Naive thymus-derived CD8-positive, alpha-beta T cell (primary cell): ENCODE data around the gene CSMD2. TPM values are rescaled to one million over a fixed set of nuclear protein-coding genes. Genes with fewer than 3 reads are reported as not detected.

Source experiments
- ATAC-seq, 2 donors: fragments of 150-1000 bp; cut with Tn5 transposase in 1 of 2; sonication (Bioruptor Pico), chemical (Tn5 transposase) in 1 of 2; 1 replicate in 1 of 2; 2 replicates in 1 of 2; pipeline ENCODE4 v1.10.0; 2021; ENCODE audit warnings: mild to moderate bottlenecking in 2 of 2, moderate library complexity in 2 of 2
- POLR2A ChIA-PET: fragments of 350-600 bp; sonication (Branson Sonifier 250); formaldehyde crosslinking; loops from one replicate; lab custom pipeline; 2021; ENCODE audit warnings: antibody characterized with exemption; lab: Charles Lee
- DNase-seq, 10 donors: peaks; one replicate each; pipeline versions ENCODE4 v3.0.0 to v3.0.0-alpha.2; 2020 to 2022
- H3K27ac Mint-ChIP-seq, 10 donors: one replicate each; pipeline ENCODE4 v1.8.0; 2020 to 2022; ENCODE audit warnings: mild to moderate bottlenecking in 10 of 10, mixed read lengths in 10 of 10, moderate library complexity in 4 of 10, inconsistent platforms in 1 of 10
- H3K27me3 Mint-ChIP-seq, 5 donors: one replicate each; pipeline ENCODE4 v1.8.0; 2021 to 2022; ENCODE audit warnings: mixed read lengths in 5 of 5
- H3K36me3 Mint-ChIP-seq, 3 donors: one replicate each; pipeline ENCODE4 v1.8.0; 2020 to 2022; ENCODE audit warnings: mixed read lengths in 3 of 3, mild to moderate bottlenecking in 2 of 3, inconsistent platforms in 1 of 3
- H3K4me1 Mint-ChIP-seq, 4 donors: one replicate each; pipeline ENCODE4 v1.8.0; 2021 to 2022; ENCODE audit warnings: mixed read lengths in 4 of 4
- H3K4me3 Mint-ChIP-seq, 10 donors: one replicate each; pipeline ENCODE4 v1.8.0; 2020 to 2022; ENCODE audit warnings: mild to moderate bottlenecking in 10 of 10, mixed read lengths in 10 of 10, moderate library complexity in 6 of 10, inconsistent platforms in 1 of 10
- H3K9me3 Mint-ChIP-seq, 9 donors: one replicate each; pipeline ENCODE4 v1.8.0; 2020 to 2022; ENCODE audit warnings: mixed read lengths in 9 of 9, mild to moderate bottlenecking in 3 of 9, inconsistent platforms in 1 of 9, moderate library complexity in 1 of 9
- polyA plus RNA-seq, 3 donors: library from polyadenylated mRNA; unstranded; fragments of 300-500 nt; fragmentation: Illumina TruSeq; gene quantifications; one replicate each; pipeline ENCODE4 v1.2.3, GENCODE V29; 2021
- total RNA-seq, 8 experiments: library from RNA in 2 of 8; stranded (reverse) in 2 of 8; gene quantifications; one replicate each; pipeline ENCODE4 v1.2.3 and lab custom pipeline; 2021 to 2026

Gene CSMD2
- total and polyA plus RNA-seq, 5 experiments from 2014 or later = not detected

DNA sequence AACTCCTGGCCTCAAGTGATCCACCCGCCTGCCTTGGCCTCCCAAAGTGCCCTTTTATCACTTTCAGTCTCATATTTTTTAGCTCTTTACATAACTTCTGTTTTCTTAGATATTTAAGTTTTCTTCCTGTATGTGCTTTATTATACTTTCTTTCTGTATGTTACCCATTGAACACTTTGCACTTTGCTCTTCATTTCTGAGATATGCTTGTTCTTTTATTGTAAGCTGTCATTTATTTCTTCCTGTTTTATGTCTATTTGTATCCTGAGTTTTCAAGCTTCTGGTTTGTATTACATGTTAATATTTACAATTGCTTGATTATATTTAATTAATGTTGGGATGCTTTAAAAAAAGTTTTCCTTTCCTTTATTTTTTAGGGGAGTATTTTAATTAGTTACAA is 656.9 kb downstream of the CSMD2 start:
- Mint-ChIP-seq H3K27ac (no peak overlapping the region), H3K4me3 (no peak overlapping the region), H3K27me3 (peaks cover 0 to 6% (median 4%) of the 10 kb centered on the region in 5 donors), H3K9me3 (peaks cover 0 to 5% (median 0%) of the 10 kb centered on the region in 9 donors), H3K4me1 (no peaks in the 10 kb centered on the region), H3K36me3 (no peaks in the 10 kb centered on the region)
- no peak for ATAC-seq
- no peak for DNase-seq
- POLR2A ChIA-PET = no interaction called here

DNA sequence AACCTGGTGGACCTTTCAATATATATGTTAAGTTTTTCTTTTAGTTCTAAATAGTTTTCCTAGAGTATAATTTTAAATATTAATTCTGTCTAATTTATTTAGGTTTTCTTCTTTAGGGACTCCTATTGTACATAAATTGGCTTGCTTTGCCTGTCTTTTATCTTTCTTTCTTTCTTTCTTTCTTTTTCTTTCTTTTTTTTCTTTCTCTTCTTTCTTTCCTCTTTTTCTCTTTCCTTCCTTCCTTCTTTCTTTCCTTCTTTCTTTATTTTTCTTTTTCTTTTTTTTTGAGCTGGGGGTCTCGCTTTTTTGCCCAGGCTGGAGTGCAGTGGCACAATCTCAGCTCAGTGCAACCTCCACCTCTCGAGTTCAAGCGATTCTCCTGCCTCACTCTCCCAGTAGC is 657.4 kb downstream of the CSMD2 start:
- DNase-seq = no peak
- H3K9me3 Mint-ChIP-seq = peaks cover 0 to 5% (median 0%) of the 10 kb centered on the region in 9 donors
- no peak for ATAC-seq
- POLR2A ChIA-PET = no interaction called here
- no peak overlapping the region for H3K4me3 Mint-ChIP-seq
- no peaks in the 10 kb centered on the region for H3K36me3 Mint-ChIP-seq
- no peak overlapping the region for H3K27ac Mint-ChIP-seq
- H3K27me3 Mint-ChIP-seq = peaks cover 0 to 6% (median 4%) of the 10 kb centered on the region in 5 donors
- H3K4me1 Mint-ChIP-seq = no peaks in the 10 kb centered on the region

DNA sequence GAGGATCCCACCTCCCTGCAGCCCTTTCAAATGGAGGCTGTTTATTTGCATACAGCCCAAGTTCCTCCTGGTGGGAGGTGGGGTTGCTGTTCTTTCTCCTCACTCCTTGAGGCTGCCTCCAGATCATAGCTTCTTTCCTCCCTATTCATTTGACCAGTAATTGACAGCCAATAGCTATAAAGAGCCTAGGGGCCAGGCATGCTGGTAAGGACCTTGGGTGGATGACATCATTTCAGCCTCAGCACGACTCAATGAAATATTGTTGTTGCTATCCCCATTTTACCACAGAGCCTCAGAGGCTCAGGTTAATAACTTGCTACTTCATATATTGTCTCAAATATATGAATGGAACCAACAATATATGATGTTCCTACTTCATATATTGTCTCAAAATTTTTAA is 661.5 kb downstream of the CSMD2 start:
- peaks cover 0 to 18% (median 4%) of the 10 kb centered on the region in 9 donors for H3K9me3 Mint-ChIP-seq
- no peak overlapping the region for H3K4me3 Mint-ChIP-seq
- peaks cover 0 to 14% (median 6%) of the 10 kb centered on the region in 3 donors for H3K36me3 Mint-ChIP-seq
- peaks cover 0 to 3% (median 0%) of the 10 kb centered on the region in 4 donors for H3K4me1 Mint-ChIP-seq
- H3K27me3 Mint-ChIP-seq = peaks cover 0 to 6% (median 0%) of the 10 kb centered on the region in 5 donors
- H3K27ac Mint-ChIP-seq = no peak overlapping the region
- POLR2A ChIA-PET = no interaction called here
- no peak for DNase-seq
- ATAC-seq = no peak

DNA sequence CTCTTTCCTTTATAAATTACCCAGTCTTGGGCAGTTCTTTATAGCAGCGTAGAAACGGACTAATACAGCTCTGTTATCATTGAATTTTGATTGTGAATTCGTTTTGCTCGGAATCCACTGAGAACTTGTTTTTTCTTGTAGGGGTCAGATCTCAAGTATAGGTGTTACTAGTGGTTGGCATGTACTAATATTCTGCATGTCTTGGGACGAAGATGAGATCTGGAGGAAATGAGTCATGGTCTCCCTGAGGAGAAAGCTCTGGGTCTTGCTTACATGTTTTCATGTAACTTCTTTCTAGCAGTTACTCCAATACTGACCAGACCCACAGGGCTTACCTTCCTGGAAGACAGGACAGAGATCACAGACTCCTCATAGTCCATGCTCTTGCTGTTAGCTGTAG is 662.3 kb downstream of the CSMD2 start:
- peaks cover 0 to 3% (median 0%) of the 10 kb centered on the region in 4 donors for H3K4me1 Mint-ChIP-seq
- no peak for DNase-seq
- no peak overlapping the region for H3K27ac Mint-ChIP-seq
- peaks cover 0 to 23% (median 11%) of the 10 kb centered on the region in 9 donors for H3K9me3 Mint-ChIP-seq
- H3K36me3 Mint-ChIP-seq = peaks cover 0 to 20% (median 10%) of the 10 kb centered on the region in 3 donors
- H3K4me3 Mint-ChIP-seq = no peak overlapping the region
- POLR2A ChIA-PET = no interaction called here
- peaks cover 0 to 3% (median 0%) of the 10 kb centered on the region in 5 donors for H3K27me3 Mint-ChIP-seq
- no peak for ATAC-seq

DNA sequence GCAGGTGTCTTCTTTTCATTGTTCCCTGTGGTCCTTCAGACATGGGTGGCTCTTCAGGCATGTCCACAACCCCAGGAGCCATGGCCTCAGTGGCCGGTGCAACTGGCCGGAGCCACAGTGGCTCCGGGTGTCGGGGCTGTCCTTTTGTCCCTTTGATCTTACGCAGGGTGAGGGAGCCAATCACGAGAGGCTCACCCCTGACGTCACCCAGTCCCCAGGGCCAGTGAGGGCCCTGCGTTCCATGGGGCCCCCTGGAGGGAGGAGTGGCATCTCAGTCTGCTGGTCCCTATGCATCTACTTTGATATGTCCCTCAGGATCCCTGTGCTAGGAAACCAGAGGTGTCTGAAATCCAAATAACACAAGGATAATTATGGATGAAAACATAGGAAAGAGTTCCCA is 663.3 kb downstream of the CSMD2 start:
- H3K27ac Mint-ChIP-seq = peak overlapping the region in 1 of 10 donors; percentile 45
- peaks cover 0 to 3% (median 0%) of the 10 kb centered on the region in 5 donors for H3K27me3 Mint-ChIP-seq
- no peak for DNase-seq
- H3K36me3 Mint-ChIP-seq = peaks cover 0 to 28% (median 19%) of the 10 kb centered on the region in 3 donors
- H3K9me3 Mint-ChIP-seq = peaks cover 5 to 33% (median 18%) of the 10 kb centered on the region in 9 donors
- POLR2A ChIA-PET = no interaction called here
- H3K4me1 Mint-ChIP-seq = peaks cover 0 to 3% (median 0%) of the 10 kb centered on the region in 4 donors
- H3K4me3 Mint-ChIP-seq = no peak overlapping the region
- no peak for ATAC-seq

DNA sequence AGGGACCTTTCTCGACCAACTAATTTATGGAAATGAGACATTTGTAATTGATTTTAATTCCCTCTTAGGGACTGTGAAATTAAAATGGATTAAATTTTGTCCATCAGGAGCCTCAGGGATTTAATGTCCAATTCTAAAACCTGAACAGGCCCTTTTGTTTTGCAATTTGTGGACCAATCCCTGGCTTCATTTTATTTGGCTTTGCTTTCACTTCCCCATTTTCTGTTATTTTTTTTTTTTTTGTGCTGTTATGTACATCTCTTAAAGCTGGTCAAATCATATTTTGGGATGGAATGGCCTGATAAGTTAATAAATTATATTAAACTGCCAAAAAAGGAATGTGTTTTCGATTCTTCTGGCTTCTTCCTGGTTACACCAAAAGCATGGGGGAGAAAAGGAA is 663.7 kb downstream of the CSMD2 start:
- H3K4me1 Mint-ChIP-seq = peaks cover 0 to 3% (median 0%) of the 10 kb centered on the region in 4 donors
- peaks cover 0 to 3% (median 0%) of the 10 kb centered on the region in 5 donors for H3K27me3 Mint-ChIP-seq
- H3K4me3 Mint-ChIP-seq = no peak overlapping the region
- POLR2A ChIA-PET = no interaction called here
- ATAC-seq = no peak
- H3K36me3 Mint-ChIP-seq = peaks cover 0 to 33% (median 21%) of the 10 kb centered on the region in 3 donors
- no peak overlapping the region for H3K27ac Mint-ChIP-seq
- peaks cover 7 to 37% (median 22%) of the 10 kb centered on the region in 9 donors for H3K9me3 Mint-ChIP-seq
- no peak for DNase-seq

DNA sequence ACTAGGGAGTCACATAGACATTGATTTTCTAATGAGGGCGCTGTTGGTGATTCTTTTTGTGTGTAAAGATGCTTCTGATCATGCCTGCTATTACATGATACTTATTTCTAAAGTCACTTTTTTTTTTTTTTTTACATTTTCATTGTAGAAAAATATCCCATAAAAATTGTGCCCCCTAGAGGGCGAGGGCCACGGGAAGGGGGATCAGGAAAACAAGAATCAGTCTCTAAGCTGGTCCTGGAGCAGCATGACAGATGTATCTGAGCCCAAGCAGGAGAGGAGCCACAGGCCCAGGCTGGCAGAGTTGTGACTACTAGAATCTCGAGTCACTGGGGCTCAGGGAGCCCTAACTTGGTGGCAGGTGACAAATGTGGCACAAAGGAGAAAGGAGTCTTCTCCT is 664.5 kb downstream of the CSMD2 start:
- Mint-ChIP-seq H3K27ac (peak overlapping the region in 1 of 10 donors; percentile 65), H3K4me1 (peaks cover 0 to 3% (median 0%) of the 10 kb centered on the region in 4 donors), H3K36me3 (peaks cover 0 to 39% (median 29%) of the 10 kb centered on the region in 3 donors), H3K4me3 (no peak overlapping the region), H3K9me3 (peaks cover 10 to 44% (median 30%) of the 10 kb centered on the region in 9 donors), H3K27me3 (no peaks in the 10 kb centered on the region)
- DNase-seq (no peak), ATAC-seq (no peak)
- POLR2A ChIA-PET = no interaction called here

DNA sequence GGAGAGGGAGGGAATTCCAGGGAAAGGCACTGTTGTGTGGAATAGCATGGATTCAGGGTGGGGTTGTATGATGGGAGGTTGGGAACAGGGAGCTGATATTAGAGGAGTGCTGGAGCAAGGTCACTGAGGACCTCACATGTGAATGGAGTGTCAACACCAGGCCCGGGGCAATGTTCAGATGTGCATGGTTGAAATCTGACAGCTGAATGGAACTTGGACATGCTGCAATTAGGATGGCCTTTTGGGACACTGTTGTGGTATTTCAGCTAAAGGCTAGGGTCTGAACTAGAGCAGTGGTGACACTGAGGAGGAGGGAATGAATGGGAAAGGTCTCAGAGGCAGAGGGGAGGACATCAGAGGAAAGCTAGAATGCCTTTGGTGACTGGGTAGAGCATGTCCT is 667.6 kb downstream of the CSMD2 start:
- DNase-seq (no peak), ATAC-seq (no peak)
- H3K9me3 Mint-ChIP-seq = peaks cover 10 to 72% (median 58%) of the 10 kb centered on the region in 9 donors
- peaks cover 25 to 63% (median 49%) of the 10 kb centered on the region in 3 donors for H3K36me3 Mint-ChIP-seq
- no peak overlapping the region for H3K27ac Mint-ChIP-seq
- no peak overlapping the region for H3K4me3 Mint-ChIP-seq
- H3K27me3 Mint-ChIP-seq = no peaks in the 10 kb centered on the region
- peaks cover 0 to 3% (median 0%) of the 10 kb centered on the region in 4 donors for H3K4me1 Mint-ChIP-seq
- POLR2A ChIA-PET = no interaction called here

DNA sequence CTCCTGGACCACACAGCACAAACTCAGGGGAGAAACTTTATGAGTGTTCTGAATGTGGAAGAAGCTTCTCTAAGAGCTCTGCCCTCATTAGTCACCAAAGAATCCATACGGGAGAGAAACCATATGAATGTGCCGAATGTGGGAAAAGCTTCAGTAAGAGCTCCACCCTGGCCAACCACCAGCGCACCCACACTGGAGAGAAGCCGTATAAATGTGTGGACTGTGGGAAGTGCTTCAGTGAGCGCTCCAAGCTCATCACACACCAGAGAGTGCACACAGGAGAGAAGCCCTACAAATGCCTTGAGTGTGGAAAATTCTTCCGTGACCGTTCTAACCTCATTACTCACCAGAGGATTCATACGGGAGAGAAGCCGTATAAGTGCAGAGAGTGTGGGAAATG is 670.1 kb downstream of the CSMD2 start:
- H3K4me1 Mint-ChIP-seq = peaks cover 0 to under 1% (median 0%) of the 10 kb centered on the region in 4 donors
- H3K27me3 Mint-ChIP-seq = no peaks in the 10 kb centered on the region
- H3K4me3 Mint-ChIP-seq = no peak overlapping the region
- H3K36me3 Mint-ChIP-seq = peaks cover 46 to 73% (median 60%) of the 10 kb centered on the region in 3 donors
- H3K27ac Mint-ChIP-seq = no peak overlapping the region
- no peak for DNase-seq
- POLR2A ChIA-PET = no interaction called here
- ATAC-seq = no peak
- H3K9me3 Mint-ChIP-seq = peaks cover 10 to 72% (median 60%) of the 10 kb centered on the region in 9 donors

DNA sequence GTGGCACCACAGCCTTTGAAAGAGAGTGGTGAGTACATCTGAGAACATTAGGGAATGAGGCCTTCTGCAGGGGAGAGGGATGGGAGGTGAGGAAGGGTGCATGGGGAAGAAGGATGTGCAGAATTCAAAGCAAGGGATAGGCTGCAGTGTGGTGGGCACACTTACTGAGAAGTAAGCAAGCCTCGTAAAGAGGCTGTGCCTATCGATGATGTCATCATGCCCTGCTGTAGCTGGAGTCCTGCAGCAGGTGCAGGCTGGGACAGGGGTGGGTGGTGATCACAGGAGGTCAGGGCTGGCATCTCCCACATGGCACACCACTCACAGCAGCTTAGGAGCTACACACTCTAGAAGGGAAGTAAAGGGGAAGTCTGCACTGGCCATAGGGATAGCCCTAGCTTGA is 676.4 kb downstream of the CSMD2 start:
- POLR2A ChIA-PET = no interaction called here
- no peak overlapping the region for H3K27ac Mint-ChIP-seq
- peaks cover 45 to 78% (median 77%) of the 10 kb centered on the region in 3 donors for H3K36me3 Mint-ChIP-seq
- peaks cover 0 to 35% (median 19%) of the 10 kb centered on the region in 9 donors for H3K9me3 Mint-ChIP-seq
- H3K27me3 Mint-ChIP-seq = no peaks in the 10 kb centered on the region
- H3K4me3 Mint-ChIP-seq = no peak overlapping the region
- ATAC-seq = no peak
- DNase-seq = no peak
- H3K4me1 Mint-ChIP-seq = peaks cover 0 to 2% (median 0%) of the 10 kb centered on the region in 4 donors

DNA sequence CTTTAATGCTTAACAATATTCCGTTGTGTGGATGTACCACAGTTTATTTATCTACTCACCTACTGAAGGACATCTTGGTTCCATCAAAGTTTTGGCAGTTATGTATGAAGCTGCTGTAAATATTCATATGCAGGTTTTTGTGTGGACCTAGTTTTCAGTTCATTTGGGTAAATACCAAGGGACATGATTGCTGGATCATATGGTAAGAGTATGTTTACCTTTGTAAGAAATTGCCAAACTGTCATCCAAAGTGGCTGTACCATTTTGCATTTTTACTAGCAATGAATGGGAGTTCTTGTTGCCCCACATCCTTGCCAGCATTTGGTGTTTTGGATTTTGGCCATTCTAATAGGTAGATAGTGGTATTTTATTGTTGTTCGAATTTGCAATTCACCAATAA is 682.6 kb downstream of the CSMD2 start:
- H3K4me3 Mint-ChIP-seq = no peak overlapping the region
- no peaks in the 10 kb centered on the region for H3K27me3 Mint-ChIP-seq
- H3K27ac Mint-ChIP-seq = no peak overlapping the region
- no peak for DNase-seq
- no peak for ATAC-seq
- H3K4me1 Mint-ChIP-seq = peaks cover 0 to 6% (median 0%) of the 10 kb centered on the region in 4 donors
- H3K36me3 Mint-ChIP-seq = peaks cover 22 to 45% (median 45%) of the 10 kb centered on the region in 3 donors
- POLR2A ChIA-PET = no interaction called here
- H3K9me3 Mint-ChIP-seq = peaks cover 0 to 21% (median 7%) of the 10 kb centered on the region in 9 donors

DNA sequence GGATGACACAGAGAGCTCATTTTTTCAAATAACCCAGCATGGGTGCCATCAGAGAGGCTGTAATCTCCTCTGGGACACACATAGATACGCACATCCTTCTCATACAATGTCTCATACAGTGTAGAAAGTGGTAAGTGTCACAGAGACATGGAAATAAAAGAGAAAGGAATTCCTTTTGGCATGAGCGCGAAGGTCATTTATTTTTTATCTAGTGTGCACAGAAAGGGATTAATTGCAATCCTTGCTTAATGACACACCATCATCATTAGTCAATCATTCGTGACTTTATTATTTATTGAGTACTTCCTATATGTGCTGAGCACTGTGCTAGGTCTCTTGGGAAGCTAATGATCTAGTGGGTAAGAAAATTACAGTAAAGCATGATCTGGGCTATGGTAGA is 687.6 kb downstream of the CSMD2 start:
- POLR2A ChIA-PET = no interaction called here
- ATAC-seq (no peak), DNase-seq (no peak)
- peaks cover 3 to 19% (median 9%) of the 10 kb centered on the region in 4 donors for H3K4me1 Mint-ChIP-seq
- H3K4me3 Mint-ChIP-seq = no peak overlapping the region
- H3K36me3 Mint-ChIP-seq = peaks cover 0 to 14% (median 7%) of the 10 kb centered on the region in 3 donors
- no peak overlapping the region for H3K27ac Mint-ChIP-seq
- no peaks in the 10 kb centered on the region for H3K9me3 Mint-ChIP-seq
- H3K27me3 Mint-ChIP-seq = no peaks in the 10 kb centered on the region

DNA sequence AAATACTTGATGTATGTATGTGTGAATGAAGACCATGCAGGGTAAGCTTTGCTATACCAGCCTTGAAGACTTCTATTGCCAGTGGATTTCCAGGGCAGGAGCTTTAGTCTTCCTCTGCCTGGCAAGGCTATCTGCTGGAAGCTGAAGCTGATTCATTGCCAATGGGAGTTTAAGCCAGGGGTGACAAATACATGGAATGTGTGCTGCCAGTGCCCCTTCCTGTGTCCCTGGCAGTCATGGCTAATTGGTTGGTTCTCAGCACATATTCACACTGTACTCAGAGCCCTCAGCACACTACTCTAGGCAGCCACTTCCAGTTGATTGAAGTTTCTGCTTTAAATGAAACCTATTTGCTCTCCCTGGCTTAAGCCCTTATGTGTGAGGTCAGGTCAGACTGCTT is 691.1 kb downstream of the CSMD2 start:
- ATAC-seq = no peak
- H3K4me1 Mint-ChIP-seq = peaks cover 22 to 33% (median 30%) of the 10 kb centered on the region in 4 donors
- POLR2A ChIA-PET = no interaction called here
- peak overlapping the region in 7 of 10 donors; percentile 5 to 93 (median 43) for H3K4me3 Mint-ChIP-seq
- no peak for DNase-seq
- H3K36me3 Mint-ChIP-seq = peaks cover 0 to 2% (median 0%) of the 10 kb centered on the region in 3 donors
- H3K9me3 Mint-ChIP-seq = no peaks in the 10 kb centered on the region
- H3K27me3 Mint-ChIP-seq = no peaks in the 10 kb centered on the region
- H3K27ac Mint-ChIP-seq = peak overlapping the region in 8 of 10 donors; percentile 3 to 96 (median 76)
